Measurements from ENCODE around the gene SEC14L1.

The SEC14L1 gene

GRCh38 chr17:77163511-77164280, 22.9 kb downstream of the SEC14L1 start:
- DNase-seq (ENCODE audit: low spot score): no peak

- no peak for DNase-seq (ENCODE audit: low spot score)
Measured at GRCh38 chr17:77164483-77165091, 23.8 kb downstream of the SEC14L1 start.

- no peak for DNase-seq (ENCODE audit: low spot score)
Measured at GRCh38 chr17:77165577-77165976, 24.8 kb downstream of the SEC14L1 start.

GRCh38 chr17:77167472-77168306, 26.9 kb downstream of the SEC14L1 start:
- DNase-seq (ENCODE audit: low spot score): no peak

GRCh38 chr17:77173104-77173503, 32.3 kb downstream of the SEC14L1 start:
- DNase-seq (ENCODE audit: low spot score): no peak

GRCh38 chr17:77174928-77175661, 34.3 kb downstream of the SEC14L1 start:
- no peak for DNase-seq (ENCODE audit: low spot score)

- no peak for DNase-seq (ENCODE audit: low spot score)
Measured at GRCh38 chr17:77177002-77177741, 36.4 kb downstream of the SEC14L1 start.

- DNase-seq (ENCODE audit: low spot score): no peak
Measured at GRCh38 chr17:77178050-77178449, 37.3 kb downstream of the SEC14L1 start.

GRCh38 chr17:77178563-77178962, 37.8 kb downstream of the SEC14L1 start:
- no peak for DNase-seq (ENCODE audit: low spot score)

GRCh38 chr17:77180503-77181357, 40.0 kb downstream of the SEC14L1 start:
- DNase-seq (ENCODE audit: low spot score): no peak

- peak; percentile 8 for DNase-seq (ENCODE audit: low spot score)
Measured at GRCh38 chr17:77182205-77183172, 41.7 kb downstream of the SEC14L1 start.

- DNase-seq (ENCODE audit: low spot score): no peak
Measured at GRCh38 chr17:77184474-77184873, 43.7 kb downstream of the SEC14L1 start.

- no peak for DNase-seq (ENCODE audit: low spot score)
Measured at GRCh38 chr17:77185137-77185536, 44.4 kb downstream of the SEC14L1 start.

- DNase-seq (ENCODE audit: low spot score): no peak
Measured at GRCh38 chr17:77186141-77186604, 45.4 kb downstream of the SEC14L1 start.

- no peak for DNase-seq (ENCODE audit: low spot score)
Measured at GRCh38 chr17:77188084-77189066, 47.6 kb downstream of the SEC14L1 start.

- no peak for DNase-seq (ENCODE audit: low spot score)
Measured at GRCh38 chr17:77189148-77189547, 48.4 kb downstream of the SEC14L1 start.

- no peak for DNase-seq (ENCODE audit: low spot score)
Measured at GRCh38 chr17:77190576-77190975, 49.8 kb downstream of the SEC14L1 start.

GRCh38 chr17:77191244-77191643, 50.5 kb downstream of the SEC14L1 start:
- DNase-seq (ENCODE audit: low spot score): no peak

All from COLO829 (cell line).